HG02981 (cell line): ENCODE results near the gene RASA1.
A peak's percentile ranks its signal among the peaks of the same experiment; 100 is the strongest.

ENCODE experiments used
- ATAC-seq: cut with Tn5 transposase; IDR thresholded peaks from one replicate; pipeline ENCODE4 v1.9.1; 2021; ENCODE audit warnings: mild to moderate bottlenecking, moderate library complexity; ENCODE audit not compliant: unreplicated experiment

Gene RASA1

DNA sequence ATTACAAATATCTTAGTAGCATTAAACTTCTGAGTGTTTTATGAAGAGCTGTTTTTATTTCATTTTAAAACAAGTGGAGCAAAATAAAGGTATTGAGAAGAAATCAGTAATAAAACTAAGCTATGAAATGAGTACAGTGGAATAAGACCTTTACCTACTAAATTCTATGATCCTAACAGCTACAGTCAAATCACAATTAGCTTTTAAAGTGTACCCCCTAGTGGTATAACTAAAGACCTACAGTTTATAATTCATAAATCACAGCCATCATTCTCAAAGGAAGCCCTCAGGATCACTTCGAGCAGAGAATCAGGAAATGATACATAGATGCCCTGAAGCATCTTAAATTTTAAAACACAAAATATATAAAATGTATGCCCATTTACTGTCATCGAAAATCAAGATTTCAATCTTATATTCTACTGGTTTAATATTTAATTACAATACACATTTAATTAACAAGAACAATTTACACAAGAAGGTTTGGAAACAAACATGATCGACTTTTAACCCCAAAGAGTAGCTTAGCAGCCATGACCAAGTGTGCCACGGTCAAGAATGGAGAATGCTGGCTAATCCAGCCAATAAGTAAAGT, 132.7 kb downstream of the RASA1 start:
- ATAC-seq = peak; percentile 78

DNA sequence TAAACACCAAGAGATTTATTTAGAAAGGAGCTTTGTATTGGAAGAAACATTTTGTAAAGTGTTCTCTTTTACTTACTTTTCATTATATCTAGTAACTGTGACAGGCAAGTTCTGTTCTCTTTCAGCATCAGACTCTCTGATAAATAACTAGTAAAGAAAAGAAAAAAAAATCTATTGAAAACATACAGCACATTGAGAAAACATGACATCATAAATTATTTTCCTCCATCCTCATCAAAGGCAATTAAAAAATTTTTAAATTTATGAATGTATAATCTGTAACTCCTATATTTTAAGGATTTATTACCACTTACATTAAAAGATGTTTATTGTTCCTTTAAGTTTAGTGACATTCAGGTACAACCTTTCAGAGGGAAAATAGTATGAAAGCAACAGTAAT, 133.9 kb downstream of the RASA1 start:
- ATAC-seq = no peak

DNA sequence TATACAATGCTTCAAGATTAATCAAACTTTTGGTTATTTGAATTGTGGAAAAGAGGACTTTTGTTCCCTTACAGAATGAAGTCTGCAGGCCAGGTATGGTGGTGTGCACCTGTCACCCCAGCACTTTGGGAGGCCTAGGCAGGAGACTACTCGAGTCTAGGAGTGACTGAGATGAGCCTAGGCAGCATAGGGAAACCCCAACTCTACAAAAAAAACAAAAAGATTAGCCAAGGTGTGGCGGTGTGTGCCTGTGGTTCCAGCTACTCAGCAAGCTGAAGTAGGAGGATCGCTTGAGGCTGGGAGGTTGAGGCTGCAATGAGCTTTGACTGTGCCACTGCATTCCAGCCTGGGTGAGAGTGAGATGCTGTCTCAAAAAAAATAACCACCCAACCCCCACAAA, 135.7 kb downstream of the RASA1 start:
- no peak for ATAC-seq

DNA sequence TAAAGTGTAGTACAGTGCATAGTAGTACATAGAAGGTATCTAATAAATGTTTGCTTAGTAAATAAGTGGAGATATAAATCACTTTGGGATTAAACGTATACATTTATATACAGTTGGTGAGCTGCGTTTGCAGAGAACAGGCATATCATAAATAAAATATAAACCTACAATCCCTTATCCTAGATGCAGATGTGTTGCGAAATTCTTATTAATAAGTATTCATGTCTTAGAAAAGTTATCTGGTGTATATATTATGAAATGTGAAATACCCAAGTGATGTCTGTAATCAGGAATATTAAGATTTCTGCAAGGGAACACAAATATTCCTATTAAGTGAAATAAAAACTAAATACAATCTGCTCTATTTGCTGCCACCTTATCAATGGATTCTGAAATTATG, 136.2 kb downstream of the RASA1 start:
- ATAC-seq = no peak

DNA sequence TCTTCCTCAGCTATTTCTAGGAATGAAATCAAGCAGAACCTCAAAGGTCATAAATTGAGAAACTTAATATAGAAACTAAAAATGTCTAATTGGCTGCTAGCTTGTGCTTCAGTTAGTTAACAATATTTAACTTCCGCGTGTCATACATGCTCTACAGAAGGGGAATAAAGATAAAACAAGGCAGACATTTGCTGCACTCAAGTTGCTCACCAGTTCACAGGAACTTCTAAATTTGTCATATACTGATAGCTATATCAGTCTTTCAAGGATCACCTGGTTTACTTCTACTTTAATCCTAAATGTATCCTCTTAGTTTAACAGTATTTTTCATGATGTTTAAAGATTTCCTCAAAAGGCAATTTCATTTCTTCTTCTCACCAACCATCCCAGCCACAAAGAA, 136.7 kb downstream of the RASA1 start:
- ATAC-seq = no peak

DNA sequence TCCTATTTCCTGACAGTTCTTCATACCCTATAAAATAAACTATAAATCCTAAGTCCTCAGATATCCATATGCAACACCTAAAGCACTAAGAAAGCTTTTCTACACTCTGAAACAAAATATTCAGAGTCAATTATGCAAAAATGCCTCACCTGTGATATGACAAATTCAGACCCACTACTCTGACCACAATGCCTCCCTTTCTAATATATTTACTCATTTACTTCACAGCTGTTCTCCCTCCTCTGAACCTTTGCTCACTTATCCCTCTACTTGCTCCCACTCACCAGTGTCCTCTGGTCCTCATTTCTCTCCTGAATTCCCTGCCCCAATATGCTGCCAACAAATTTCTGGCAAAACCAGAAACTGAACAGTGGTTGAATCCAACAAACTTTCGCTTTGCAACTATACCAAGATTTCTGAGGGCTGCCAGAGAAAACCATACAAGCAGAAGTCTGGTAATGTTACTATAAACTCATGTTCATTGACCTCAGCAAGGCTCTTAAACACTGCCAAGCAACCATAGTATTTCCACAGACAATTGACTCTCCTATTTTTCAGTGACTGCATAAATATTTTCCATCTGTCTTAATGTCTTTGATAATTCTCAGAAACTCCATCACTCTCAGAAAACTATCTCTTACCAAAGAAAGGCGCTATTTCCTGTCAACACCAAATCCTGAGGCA, 137.9 kb downstream of the RASA1 start:
- no peak for ATAC-seq

DNA sequence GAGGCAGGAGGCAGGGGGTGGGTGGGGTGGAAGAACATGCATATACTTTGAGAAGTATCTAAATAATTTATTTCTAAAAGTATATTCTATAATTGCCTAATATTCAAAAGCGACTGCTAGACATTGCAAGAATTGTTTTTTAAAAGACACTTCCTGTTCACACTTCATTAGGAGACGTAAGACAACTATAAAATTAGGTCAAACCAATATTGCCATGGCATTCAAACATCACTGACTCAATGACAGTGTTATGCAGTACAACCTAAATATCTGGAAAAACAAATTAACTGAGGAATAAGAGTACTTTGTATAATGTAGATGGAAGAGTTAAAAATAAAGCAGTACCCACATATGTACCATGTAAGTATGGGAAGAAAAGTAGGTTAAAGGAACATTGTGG, 140.5 kb downstream of the RASA1 start:
- ATAC-seq = no peak

DNA sequence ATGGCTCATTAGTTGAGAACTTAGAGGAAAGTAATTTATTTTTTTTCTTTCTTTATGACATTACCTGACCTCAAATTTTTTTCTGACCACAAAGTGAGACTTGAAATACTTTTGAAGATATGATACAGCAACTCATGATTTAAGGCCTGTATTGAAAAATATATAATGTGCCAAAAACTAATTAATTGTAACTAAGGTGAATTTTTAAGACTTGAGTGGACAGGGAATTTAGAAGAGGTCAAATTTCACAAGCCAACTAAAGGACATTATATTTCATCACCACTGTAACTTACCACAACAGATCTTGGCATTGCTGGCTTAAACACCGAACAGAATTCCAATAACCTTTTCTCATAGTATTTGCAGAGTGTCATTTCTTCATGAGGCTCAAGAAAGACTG, 143.2 kb downstream of the RASA1 start:
- ATAC-seq = no peak

DNA sequence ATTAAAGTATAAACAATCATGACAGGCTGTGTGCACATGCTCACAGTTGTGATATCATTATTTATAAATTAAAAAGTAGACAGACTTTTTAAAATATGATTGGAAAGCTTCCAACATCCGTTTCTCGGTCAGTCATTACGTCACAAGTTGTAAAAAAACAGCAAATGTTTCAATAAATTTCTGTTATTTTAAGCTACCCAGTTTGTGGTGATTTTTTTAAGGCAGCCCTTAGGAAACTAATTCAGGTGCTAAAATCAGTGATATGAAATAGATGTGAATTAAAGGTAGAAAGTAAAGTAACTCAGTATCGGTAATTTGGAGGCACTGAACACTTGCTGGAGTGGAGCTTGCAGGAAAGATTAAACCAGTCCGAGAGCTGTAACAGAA, 143.9 kb downstream of the RASA1 start:
- no peak for ATAC-seq

DNA sequence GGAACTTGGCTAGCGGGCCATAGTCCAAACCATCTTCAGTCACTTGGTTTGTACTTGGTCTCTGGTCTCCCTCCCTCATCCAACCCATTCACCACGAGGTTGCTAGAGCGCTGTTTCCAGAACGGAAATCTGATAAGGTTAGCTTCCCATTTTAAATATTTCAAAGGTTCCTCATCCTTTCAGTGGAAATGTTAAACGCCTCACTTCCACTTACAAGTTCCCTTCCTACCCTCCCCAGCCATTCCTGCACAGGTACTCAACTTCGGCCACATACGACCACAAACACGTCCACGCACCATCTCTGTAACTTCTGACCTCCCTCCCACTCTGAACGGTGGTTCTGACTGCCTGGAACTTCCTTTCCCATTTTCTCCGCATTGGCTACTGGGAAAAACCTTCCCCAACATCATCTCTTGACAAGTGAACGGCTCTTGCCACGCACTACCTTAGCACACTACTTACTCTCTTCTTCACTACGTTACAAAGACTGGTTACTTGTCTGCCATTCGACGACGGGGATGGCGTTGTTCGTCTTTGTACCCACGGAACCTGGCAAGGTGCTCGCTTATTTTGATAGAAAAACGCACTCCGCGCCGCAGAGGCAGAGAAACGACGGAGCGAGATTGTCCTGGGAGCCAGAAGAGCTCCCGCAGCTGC, 144.4 kb downstream of the RASA1 start:
- ATAC-seq = peak; percentile 18

DNA sequence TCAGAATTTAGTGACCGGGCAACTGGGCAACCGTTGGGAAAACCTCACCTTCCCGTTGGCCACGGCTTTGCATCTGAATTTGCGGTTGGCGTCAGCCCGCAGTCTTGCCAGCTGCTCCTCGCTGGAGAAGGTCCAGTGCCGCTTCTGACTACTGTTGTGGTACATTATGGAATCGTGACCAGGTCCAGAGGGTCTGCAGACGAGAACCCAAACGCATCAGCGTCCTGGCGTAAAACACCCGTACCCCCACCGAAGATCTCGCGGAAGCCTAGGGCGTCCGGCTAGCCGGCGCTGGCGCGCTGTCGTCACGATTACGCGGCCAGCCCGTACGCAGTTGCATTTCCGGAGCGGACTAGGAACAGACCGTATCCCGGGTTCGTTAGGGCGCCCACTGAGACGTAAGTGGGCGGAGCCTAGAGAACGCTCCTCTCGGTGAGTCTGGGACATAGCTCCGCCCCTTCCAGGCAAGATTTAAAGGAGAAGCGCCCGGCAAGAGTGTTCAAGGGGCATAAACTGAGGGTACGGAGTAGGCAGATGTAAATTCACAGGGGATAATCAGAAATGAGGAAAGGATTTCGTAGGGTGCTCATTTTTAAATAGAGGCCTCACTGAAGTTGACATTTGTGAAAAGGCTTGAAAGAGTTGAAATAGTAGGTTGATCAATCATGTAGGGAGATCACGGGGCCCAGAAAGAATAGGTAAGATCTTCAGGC, 145.1 kb downstream of the RASA1 start, which contains the start of gene CCNH:
Gene CCNH (minus strand): TSS at position 301 of the 713 bp plus-strand sequence. CDS start 136 bp downstream, at position 165.
- ATAC-seq = peak; percentile 98

DNA sequence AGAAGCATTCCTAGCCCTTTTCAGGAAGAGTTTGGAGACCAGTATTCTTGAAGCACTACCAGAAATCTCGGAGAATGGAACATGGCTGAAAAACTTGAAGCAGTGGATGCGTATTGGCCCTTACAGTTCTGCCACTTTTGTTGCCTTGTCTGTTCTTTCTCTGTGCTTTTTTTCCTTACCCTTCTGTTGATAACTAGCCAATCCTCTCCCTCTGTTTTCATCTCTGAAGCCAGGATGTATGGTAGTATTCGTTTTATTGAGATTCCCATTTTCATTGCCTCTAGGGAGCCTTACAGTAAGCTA, 145.6 kb downstream of the RASA1 start:
- no peak for ATAC-seq

DNA sequence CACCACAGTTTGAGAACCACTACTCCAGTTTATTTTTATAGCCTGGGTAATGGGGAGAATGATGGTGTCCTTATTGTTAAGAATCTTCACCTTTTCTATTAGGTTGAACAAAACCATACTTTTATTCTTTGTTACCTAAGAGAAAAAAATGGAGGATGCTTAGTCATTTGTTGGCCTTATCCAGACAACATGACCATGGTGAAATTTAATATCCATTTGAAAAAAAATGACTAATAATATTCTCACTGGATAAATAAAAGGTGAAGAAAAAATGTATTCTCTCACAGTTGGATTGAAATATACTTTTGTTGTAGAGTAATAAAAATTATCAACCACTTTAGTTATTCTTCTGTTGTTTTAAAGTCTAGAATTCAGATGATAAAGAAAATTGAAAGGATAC, 150.8 kb downstream of the RASA1 start:
- ATAC-seq = no peak

DNA sequence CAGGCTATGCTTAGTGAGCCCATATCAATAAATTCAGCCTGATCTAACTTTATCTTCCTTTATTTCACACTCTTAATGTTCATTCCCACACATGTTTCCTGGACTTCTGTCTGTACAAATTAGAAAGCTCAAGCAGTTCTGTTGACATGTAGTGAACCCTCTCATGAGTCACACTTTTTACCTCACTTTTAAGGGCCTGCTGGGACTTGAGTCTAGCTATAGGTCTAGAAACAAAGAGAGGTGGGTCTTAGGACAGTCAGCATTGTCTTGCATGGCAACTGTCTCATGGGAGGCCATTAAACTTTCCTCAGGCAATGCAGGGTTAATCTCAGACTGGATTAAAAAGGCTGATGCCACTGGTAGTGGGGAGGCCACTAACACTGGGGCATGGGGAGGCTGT, 153.6 kb downstream of the RASA1 start:
- no peak for ATAC-seq

DNA sequence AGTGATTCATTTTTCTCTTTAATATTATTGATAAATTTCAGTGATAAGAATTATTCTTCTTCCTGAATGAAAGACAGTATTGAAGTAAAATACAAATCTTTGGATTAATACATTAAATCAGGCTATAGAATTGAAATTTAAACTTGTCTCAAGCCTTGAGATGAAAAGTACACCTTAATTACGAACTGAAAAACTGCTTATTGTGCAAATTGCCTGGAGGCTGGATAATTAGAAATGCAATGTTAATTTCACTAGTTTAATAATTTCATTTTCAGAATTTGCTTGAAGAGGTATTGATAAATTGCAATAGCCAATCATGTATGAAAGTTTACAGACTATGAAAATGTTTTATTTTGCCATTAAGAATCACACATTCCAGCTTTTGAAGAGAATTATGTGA, 156.1 kb downstream of the RASA1 start:
- no peak for ATAC-seq

DNA sequence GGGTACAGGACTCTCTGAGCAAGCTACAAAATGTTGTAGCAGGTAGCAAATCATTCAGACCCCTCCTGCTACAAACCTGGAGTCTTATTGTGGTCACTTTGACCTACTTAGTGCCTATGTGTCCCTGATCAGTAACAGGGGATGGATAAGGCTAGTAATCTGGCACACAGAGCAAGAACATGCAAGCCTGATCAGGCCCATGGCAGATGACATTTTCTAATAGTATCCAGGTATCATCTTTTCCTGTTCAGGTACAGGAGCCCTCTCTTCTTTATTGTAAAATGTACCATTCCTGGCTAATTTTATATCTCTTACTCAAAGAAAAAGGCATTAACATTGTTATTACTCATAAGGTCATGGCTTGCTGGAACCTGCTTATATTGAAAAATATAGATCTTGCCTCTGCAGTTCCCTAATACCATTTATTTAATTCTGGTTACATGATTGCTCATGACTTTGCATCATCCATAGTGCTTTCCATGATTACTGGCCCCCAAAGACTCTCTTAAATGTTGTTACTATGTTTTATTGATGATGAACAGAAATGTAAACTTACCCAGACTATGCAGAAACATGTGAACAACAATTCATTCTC, 163.3 kb downstream of the RASA1 start:
- ATAC-seq = no peak

DNA sequence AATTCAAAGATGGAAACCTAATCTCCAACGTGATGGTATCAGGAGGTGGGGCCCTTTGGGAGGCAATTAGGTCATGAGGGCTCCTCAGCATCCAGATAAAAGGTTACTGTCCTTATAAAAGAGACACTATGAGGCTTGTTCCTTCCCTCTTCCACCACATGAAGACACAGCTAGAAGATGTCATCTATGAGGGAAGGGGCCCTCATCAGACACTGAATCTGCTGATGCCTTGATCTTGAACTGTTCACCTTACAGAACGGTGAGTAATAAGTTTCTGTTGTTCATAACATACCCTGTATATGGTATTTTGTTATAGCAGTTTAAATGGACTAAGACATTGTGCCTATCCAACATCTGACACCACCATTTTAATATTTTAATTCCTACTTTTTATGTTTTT, 164.8 kb downstream of the RASA1 start:
- no peak for ATAC-seq

DNA sequence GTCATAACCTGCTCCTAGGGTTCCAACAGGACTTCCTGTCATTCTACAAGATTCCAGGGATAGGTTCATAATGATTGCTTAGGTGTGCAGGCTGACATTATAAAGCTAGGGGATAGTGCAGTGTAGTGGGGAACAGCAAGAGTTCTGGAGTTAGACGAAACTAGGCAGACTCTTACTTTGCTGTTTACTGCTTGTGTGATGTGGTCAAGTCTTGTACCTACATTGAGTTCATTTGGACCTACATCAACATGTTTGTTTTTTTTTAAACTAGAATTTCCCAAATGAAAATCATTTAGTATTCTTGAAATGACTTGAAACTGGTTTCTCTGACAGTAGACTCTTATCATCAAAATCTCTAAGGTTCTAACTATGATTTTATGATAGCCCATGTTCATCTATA, 166.3 kb downstream of the RASA1 start:
- no peak for ATAC-seq

DNA sequence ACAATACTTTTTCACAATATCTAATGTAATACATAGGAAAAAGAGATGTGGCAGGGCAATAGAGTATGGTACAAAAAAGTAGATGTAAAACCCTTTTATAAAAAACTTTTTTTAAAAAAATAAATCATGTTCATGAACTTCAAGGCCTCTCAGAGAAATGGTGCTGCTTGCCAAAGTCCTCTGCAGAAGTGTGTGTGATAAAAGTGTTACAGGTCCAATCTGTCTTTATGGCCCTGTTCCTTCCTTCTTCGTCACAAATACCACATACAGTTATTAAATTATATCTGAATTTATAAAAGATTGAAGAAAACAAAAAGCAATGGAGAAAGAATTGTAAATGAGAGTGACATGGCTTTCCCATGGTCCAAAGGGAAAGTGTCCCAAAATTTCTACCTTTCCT, 166.8 kb downstream of the RASA1 start:
- no peak for ATAC-seq

DNA sequence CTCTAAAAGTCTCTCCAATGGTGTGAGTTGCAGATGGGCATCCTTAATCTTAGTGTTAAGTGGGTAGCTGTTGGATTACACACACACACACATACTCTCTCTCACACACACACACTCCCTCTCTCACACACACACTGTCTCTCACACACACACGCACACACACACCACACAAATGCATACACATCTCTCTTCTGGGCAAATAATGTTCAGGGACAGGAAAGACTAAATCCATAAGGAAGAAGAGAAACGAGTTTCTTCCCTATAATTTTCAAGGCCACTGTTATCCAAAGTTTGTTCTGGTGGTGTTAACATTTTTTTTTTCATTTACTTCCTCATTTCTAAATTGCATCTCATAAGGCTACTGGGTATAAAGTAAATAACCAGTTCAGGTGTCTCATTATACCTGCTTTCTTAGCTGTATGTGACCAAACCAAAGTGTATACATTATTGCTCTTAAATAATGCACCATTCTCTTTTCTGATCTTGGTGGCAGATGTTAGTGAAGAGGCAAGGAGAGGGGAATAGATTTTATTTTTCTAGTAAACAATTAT, 167.5 kb downstream of the RASA1 start:
- no peak for ATAC-seq

DNA sequence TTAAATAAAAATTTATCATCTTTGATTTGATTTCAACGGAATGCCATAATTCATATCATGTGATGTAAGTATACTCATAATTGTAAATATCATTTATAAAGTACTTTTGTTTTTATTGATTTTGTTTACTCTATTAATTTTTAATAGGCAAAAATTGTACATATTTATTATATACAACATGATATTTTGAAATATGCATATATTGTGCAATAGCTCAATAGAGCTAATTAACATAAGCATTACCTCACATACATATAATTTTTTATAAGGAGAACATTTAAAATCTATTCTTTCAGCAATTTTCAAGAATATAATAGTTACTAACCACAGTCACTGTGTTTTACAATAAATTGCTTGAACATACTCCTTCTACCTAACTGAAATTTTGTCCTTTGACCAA, 170.0 kb downstream of the RASA1 start:
- no peak for ATAC-seq
